ENCODE data around the gene KCNQ4.

The KCNQ4 gene

DNA sequence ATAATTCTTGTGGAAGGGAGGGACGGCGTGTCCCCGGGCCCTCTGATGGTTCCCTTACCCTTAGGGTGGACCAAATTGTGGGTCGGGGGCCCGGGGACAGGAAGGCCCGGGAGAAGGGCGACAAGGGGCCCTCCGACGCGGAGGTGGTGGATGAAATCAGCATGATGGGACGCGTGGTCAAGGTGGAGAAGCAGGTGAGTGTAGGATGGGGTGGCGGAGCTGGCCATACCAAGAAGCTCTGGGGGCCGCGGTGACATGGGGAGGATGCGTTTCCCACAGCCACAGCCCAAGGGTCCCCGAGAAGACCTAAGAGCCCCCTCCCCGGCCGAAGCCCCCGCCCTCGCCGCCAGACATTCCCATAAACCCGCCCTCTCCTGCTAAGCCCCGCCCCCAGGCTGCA, 54.0 kb downstream of the KCNQ4 start:
- no peak overlapping the region for H3K4me3 ChIP-seq (ENCODE audit: low read depth, low read length)
- TF ChIP-seq, protein P1, sequence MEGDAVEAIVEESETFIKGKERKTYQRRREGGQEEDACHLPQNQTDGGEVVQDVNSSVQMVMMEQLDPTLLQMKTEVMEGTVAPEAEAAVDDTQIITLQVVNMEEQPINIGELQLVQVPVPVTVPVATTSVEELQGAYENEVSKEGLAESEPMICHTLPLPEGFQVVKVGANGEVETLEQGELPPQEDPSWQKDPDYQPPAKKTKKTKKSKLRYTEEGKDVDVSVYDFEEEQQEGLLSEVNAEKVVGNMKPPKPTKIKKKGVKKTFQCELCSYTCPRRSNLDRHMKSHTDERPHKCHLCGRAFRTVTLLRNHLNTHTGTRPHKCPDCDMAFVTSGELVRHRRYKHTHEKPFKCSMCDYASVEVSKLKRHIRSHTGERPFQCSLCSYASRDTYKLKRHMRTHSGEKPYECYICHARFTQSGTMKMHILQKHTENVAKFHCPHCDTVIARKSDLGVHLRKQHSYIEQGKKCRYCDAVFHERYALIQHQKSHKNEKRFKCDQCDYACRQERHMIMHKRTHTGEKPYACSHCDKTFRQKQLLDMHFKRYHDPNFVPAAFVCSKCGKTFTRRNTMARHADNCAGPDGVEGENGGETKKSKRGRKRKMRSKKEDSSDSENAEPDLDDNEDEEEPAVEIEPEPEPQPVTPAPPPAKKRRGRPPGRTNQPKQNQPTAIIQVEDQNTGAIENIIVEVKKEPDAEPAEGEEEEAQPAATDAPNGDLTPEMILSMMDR (IDR thresholded peaks at IDR 0.05; ENCODE audit: low read depth, low read length, missing control alignments): no peak
- no peak for DNase-seq
- no peaks in the 10 kb centered on the region for H3K27me3 ChIP-seq (replicated peaks)
- in situ Hi-C loops (cut with HindIII; ENCODE audit: low pct_ligation_motif_present, low sequenced_read_pairs): no loop called here
- H3K36me3 ChIP-seq (replicated peaks): no peaks in the 10 kb centered on the region
- no peak overlapping the region for H3K27ac ChIP-seq

DNA sequence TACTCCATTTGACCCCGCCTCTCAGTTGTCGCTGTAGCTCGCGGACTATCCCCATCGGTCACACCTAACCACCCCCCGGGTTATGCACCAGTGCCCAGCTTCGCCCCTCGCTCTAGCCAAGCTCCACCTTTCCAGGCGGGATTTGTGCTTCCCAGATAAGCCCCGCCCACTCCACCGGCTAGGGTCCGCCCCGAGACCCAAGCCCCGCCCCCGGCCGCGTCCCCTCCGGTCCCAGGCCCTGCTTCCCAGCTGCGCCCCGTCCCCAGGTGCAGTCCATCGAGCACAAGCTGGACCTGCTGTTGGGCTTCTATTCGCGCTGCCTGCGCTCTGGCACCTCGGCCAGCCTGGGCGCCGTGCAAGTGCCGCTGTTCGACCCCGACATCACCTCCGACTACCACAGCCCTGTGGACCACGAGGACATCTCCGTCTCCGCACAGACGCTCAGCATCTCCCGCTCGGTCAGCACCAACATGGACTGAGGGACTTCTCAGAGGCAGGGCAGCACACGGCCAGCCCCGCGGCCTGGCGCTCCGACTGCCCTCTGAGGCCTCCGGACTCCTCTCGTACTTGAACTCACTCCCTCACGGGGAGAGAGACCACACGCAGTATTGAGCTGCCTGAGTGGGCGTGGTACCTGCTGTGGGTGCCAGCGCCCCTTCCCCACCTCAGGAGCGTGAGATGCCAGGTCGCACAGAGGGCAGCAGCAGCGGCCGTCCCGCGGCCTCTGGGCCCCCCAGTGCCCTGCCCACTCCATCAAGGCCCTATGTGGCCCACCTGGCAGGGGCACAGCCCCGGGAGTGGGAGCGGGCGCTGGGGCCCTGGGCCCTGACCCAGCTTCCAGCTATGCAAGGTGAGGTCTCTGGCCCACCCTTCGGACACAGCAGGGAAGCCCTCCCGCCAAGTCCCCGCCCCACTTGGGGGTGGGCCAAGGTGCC, 54.7 kb downstream of the KCNQ4 start:
- in situ Hi-C loops (cut with HindIII; ENCODE audit: low pct_ligation_motif_present, low sequenced_read_pairs): no loop called here
- TF ChIP-seq, protein P1 (IDR thresholded peaks at IDR 0.05; ENCODE audit: low read depth, low read length, missing control alignments): no peak
- Histone ChIP-seq H3K27me3 (replicated peaks) (no peaks in the 10 kb centered on the region), H3K4me3 (ENCODE audit: low read depth, low read length) (no peak overlapping the region), H3K27ac (no peak overlapping the region), H3K36me3 (replicated peaks) (no peaks in the 10 kb centered on the region)
- DNase-seq: no peak

DNA sequence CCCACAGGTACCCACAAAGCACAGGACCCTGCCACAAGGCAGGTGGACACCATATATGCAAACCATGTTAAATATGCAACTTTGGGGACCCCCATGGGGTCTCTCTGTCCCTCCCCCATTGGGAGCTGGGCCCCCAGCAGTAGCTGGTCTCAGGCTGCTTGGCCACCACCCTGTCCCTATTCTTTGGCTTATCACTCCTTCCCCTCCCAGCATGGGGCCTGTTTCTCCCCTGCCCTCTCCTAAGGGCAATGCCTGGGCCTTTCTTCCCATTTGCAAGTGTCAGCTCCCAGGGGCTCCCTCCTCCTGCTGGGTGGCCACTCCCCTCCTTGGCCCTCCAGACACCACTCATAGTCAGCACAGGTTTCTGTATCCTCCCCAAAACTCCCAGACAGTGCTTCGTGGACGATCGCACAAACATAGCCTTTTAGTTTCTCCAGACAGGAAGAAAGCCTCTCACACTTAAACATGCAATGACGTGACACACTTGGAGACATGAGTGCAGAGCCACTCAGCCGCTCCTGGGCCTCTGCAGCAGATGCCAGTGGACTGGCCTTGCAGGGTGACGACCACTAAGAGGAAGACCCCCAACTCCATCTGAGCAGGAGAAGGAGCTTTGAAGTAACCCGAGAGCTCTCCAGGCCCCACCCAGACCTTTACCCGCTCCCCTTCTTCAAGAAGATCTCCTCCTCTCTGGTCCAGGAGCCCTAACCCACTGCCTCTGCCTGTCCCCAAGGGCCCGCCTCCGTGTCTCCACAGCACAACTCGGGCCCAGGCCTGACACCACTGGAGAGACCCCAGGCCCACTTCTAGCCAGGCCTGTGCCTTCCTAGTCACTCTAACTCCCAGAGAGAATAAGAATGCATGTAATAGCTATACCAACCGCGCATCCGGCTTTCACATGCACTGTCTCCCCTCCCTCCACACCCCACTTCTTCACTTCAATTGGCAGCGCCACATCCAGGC, 55.7 kb downstream of the KCNQ4 start:
- TF ChIP-seq, protein P1 (IDR thresholded peaks at IDR 0.05; ENCODE audit: low read depth, low read length, missing control alignments): no peak
- Histone ChIP-seq H3K4me3 (ENCODE audit: low read depth, low read length) (no peak overlapping the region), H3K27ac (no peak overlapping the region), H3K27me3 (replicated peaks) (no peaks in the 10 kb centered on the region), H3K36me3 (replicated peaks) (no peaks in the 10 kb centered on the region)
- in situ Hi-C loops (cut with HindIII; ENCODE audit: low pct_ligation_motif_present, low sequenced_read_pairs): no loop called here
- DNase-seq: no peak

DNA sequence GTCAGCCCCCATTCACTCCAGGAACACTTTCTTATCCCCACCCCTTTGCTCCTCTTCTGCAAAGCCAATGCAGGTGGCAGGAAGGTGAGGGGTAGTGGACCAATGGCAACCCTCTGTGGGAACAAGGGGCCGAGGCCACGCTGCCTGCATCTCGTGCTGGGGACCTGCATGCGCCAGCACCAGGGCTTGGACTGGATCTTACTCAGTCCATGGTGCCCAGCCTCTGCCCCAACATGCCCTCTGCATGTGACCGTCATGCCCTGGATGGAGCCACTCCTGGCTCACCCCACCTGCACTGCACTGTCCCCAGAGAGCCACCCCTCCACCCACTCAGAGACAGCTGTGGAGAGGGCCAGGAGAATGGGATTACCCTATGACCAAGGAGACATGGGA, 56.4 kb downstream of the KCNQ4 start:
- no peaks in the 10 kb centered on the region for H3K27me3 ChIP-seq (replicated peaks)
- H3K4me3 ChIP-seq (ENCODE audit: low read depth, low read length): no peak overlapping the region
- in situ Hi-C loops (cut with HindIII; ENCODE audit: low pct_ligation_motif_present, low sequenced_read_pairs): no loop called here
- DNase-seq: no peak
- H3K27ac ChIP-seq: no peak overlapping the region
- TF ChIP-seq, protein P1 (IDR thresholded peaks at IDR 0.05; ENCODE audit: low read depth, low read length, missing control alignments): no peak
- no peaks in the 10 kb centered on the region for H3K36me3 ChIP-seq (replicated peaks)

DNA sequence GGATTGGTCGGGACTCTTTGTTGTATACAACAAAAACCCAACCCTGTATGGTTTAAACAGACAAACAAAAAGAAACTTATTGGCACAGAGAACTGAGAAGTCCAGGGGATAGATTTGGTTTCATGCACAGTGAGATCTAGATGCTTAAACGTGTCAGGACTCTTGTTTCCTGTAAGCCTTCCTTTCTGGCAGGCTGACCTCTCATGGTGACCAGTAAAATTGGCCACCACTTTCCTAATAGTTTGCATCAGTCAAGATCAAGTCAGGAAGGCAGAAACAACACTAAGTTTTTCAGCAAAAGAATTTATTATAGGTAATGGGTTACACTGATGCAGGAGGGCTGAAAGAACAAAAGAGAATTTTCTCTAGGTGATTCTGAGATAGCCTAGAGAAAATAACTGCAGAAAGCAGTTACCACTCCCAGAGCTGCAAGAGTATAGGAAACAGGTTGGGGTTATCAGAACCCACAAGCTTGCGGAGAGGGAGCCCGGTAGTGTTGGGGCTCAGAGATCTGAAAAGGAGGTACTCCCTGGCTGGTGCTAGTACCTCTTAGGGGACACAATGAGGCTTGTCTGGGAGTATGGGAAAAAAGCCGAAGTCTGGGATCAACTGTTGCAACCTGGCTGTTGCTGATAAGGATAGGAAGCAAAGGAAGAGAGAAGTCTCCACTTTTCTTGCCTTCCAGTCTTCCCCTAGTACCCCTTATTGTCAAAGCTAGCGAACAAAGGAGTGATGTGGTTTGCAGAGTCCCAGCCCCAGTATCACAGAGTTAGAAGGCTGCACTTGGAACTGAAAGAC, 57.1 kb downstream of the KCNQ4 start:
- Histone ChIP-seq H3K36me3 (replicated peaks) (no peaks in the 10 kb centered on the region), H3K27ac (no peak overlapping the region), H3K27me3 (replicated peaks) (no peaks in the 10 kb centered on the region), H3K4me3 (ENCODE audit: low read depth, low read length) (no peak overlapping the region)
- DNase-seq: no peak
- in situ Hi-C loops (cut with HindIII; ENCODE audit: low pct_ligation_motif_present, low sequenced_read_pairs): no loop called here
- TF ChIP-seq, protein P1 (IDR thresholded peaks at IDR 0.05; ENCODE audit: low read depth, low read length, missing control alignments): no peak

All from brain microvascular endothelial cell (primary cell).